KMS-11 (cell line): ENCODE measurements around the gene KLHL26.

Experiments used
- H2AFZ ChIP-seq: fragments of 200-600 bp; sonication (generic); 2 replicates; pipeline ENCODE4 v1.6.1; 2016; ENCODE audit warnings: antibody characterized with exemption, mixed run types, low read depth
- H3K27ac ChIP-seq: fragments of 200-600 bp; sonication (generic); 2 replicates; pipeline ENCODE4 v1.6.1; 2016; ENCODE audit warnings: mild to moderate bottlenecking, mixed run types
- H3K27me3 ChIP-seq: fragments of 200-600 bp; sonication (generic); 2 replicates; pipeline ENCODE4 v1.6.1; 2017; ENCODE audit warnings: mild to moderate bottlenecking, low read depth, mixed run types, moderate library complexity; ENCODE audit not compliant: insufficient read depth
- H3K36me3 ChIP-seq: fragments of 200-600 bp; sonication (generic); 2 replicates; pipeline ENCODE4 v1.6.1; 2017; ENCODE audit warnings: mild to moderate bottlenecking, mixed run types; ENCODE audit not compliant: insufficient read depth
- H3K4me1 ChIP-seq: fragments of 200-600 bp; sonication (generic); 2 replicates; pipeline ENCODE4 v1.6.1; 2016; ENCODE audit warnings: mild to moderate bottlenecking, low read depth, mixed run types; ENCODE audit not compliant: poor library complexity, severe bottlenecking
- H3K4me2 ChIP-seq: fragments of 200-600 bp; sonication (generic); 2 replicates; pipeline ENCODE4 v1.7.0; 2016; ENCODE audit warnings: mild to moderate bottlenecking, mixed run types
- H3K4me3 ChIP-seq: fragments of 200-600 bp; sonication (generic); IDR thresholded peaks from 2 replicates; pipeline ENCODE4 v1.6.1; 2017; ENCODE audit warnings: low read depth, low read length, mixed read lengths; ENCODE audit not compliant: insufficient read depth
- H3K79me2 ChIP-seq: fragments of 200-600 bp; sonication (generic); 2 replicates; pipeline ENCODE4 v1.6.1; 2016; ENCODE audit warnings: low read depth, mixed run types; ENCODE audit not compliant: insufficient read depth
- H3K9ac ChIP-seq: fragments of 200-600 bp; sonication (generic); 2 replicates; pipeline ENCODE4 v1.6.1; 2016; ENCODE audit warnings: mild to moderate bottlenecking, mixed run types
- H4K20me1 ChIP-seq: fragments of 200-600 bp; sonication (generic); 2 replicates; pipeline ENCODE4 v1.6.1; 2016; ENCODE audit warnings: mild to moderate bottlenecking, mixed run types; ENCODE audit not compliant: insufficient read depth
- TF ChIP-seq, protein P1 (sequence below): fragments of 200-600 bp; sonication (generic); conservative IDR thresholded peaks from 2 replicates; pipeline ENCODE4 v1.6.1; 2017; ENCODE audit warnings: low read depth, mild to moderate bottlenecking, antibody characterized with exemption, low read length, moderate library complexity, mixed read lengths

KLHL26 gene

DNA sequence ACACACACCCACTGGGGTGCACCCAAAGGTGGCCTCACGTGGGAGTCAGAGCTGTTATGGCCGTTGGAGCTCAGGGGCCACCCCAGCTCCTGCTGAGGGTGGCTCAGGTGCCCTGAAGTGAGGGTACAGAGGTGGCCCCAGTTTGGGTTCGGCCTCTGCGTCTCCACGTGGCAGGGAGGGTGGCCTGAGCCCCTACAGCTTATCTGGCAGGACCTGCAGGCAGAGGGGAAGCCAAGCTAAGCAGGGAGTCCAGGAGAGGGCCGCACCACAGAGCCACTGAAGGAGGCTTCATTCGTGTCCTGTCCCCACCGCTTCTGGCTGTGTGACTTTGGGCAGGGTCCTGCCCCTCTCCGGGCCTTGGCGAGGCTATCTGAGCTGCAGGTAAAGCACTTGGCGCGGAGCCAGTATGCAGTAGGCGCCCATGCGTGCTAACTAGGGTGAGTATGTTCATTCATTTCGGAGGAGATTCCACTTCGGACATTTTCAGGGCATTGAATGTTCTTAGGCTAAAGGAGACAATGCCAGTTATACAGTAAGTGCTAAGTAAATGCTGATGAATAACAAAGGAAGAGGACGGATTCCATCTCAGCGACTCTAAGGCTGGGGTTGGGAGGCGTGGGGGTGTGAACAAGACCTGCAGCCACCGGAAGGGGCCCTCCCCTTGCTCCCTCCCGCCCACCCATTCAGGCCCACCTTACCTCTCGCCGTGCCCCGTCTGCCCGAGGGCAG lies 43.3 kb upstream of the KLHL26 start:
- no peak overlapping the region for H3K4me3 ChIP-seq
- TF ChIP-seq, protein P1, sequence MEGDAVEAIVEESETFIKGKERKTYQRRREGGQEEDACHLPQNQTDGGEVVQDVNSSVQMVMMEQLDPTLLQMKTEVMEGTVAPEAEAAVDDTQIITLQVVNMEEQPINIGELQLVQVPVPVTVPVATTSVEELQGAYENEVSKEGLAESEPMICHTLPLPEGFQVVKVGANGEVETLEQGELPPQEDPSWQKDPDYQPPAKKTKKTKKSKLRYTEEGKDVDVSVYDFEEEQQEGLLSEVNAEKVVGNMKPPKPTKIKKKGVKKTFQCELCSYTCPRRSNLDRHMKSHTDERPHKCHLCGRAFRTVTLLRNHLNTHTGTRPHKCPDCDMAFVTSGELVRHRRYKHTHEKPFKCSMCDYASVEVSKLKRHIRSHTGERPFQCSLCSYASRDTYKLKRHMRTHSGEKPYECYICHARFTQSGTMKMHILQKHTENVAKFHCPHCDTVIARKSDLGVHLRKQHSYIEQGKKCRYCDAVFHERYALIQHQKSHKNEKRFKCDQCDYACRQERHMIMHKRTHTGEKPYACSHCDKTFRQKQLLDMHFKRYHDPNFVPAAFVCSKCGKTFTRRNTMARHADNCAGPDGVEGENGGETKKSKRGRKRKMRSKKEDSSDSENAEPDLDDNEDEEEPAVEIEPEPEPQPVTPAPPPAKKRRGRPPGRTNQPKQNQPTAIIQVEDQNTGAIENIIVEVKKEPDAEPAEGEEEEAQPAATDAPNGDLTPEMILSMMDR: no peak

DNA sequence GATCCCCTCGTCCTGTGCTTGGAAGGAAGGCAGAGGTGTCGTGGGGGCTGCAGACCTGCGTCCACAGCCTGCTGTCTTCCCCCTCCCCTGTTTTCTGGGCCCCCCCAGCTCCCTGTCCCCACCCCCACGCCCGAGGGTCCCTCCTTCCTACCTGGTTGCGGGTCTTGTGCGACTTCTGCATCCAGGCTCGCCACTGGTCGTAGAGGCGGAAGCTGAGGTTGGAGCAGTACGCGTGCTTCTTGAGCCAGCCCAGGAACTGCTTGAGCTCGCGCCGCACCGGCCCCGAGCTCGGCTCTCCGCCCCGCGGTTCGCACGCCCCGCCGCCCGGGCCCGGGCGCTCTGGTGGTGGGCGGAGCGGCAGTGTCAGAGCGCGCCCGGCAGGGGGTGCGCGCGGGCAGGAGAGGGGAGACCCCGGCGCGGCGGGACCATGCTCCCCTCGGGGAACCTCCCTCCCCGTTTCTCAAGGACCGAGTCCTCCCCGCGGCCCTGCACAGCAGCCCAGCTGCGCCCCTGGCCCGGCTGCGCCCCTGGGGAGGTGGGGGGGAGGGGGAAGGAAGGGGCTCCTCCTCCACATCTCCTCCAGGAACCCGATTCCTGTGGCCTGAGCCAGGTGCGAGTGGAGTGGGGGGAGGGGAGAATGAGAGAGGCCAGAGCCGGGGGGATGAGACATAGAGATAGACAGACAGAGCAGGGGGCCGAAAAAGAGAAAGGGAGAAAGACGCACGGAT lies 42.6 kb upstream of the KLHL26 start:
- Histone ChIP-seq H3K4me2 (peak overlapping the region; percentile 89; the same call in 1 of the 2 replicates), H3K27me3 (peaks cover 21% of the 10 kb centered on the region; the same call in 1 of the 2 replicates), H3K79me2 (peaks cover 10% of the 10 kb centered on the region), H2AFZ (peak overlapping the region; percentile 54), H3K4me1 (peaks cover 11% of the 10 kb centered on the region), H4K20me1 (no peaks in the 10 kb centered on the region), H3K9ac (peak overlapping the region; percentile 42; the same call in 1 of the 2 replicates), H3K4me3 (no peak overlapping the region), H3K36me3 (no peaks in the 10 kb centered on the region), H3K27ac (no peak overlapping the region)
- TF ChIP-seq, protein P1: peak; percentile 75

More for the DNA sequence above, 43.3 kb upstream of the KLHL26 start:
- H3K27ac ChIP-seq: no peak overlapping the region
- H3K4me2 ChIP-seq: no peak overlapping the region
- H2AFZ ChIP-seq: no peak overlapping the region
- H3K9ac ChIP-seq: no peak overlapping the region
- peaks cover 10% of the 10 kb centered on the region for H3K79me2 ChIP-seq
- H3K4me1 ChIP-seq: peaks cover 11% of the 10 kb centered on the region
- no peaks in the 10 kb centered on the region for H4K20me1 ChIP-seq
- H3K36me3 ChIP-seq: no peaks in the 10 kb centered on the region
- H3K27me3 ChIP-seq: peaks cover 18% of the 10 kb centered on the region; the same call in 1 of the 2 replicates

GRCh38 chr19:18594824-18595373 lies 41.9 kb upstream of the KLHL26 start:
- TF ChIP-seq, protein P1: no peak
- Histone ChIP-seq H3K27ac (no peak overlapping the region), H3K9ac (peak overlapping the region; percentile 42; the same call in 1 of the 2 replicates), H3K36me3 (no peaks in the 10 kb centered on the region), H2AFZ (peak overlapping the region; percentile 54; the same call in 1 of the 2 replicates), H3K4me2 (peak overlapping the region; percentile 89; the same call in 1 of the 2 replicates), H3K27me3 (peaks cover 26% of the 10 kb centered on the region; the same call in 1 of the 2 replicates), H3K79me2 (peaks cover 8% of the 10 kb centered on the region), H4K20me1 (no peaks in the 10 kb centered on the region), H3K4me3 (no peak overlapping the region), H3K4me1 (peaks cover 8% of the 10 kb centered on the region)

GRCh38 chr19:18595475-18595874 lies 41.4 kb upstream of the KLHL26 start:
- H3K36me3 ChIP-seq: no peaks in the 10 kb centered on the region
- peaks cover 2% of the 10 kb centered on the region for H3K79me2 ChIP-seq
- H3K27ac ChIP-seq: no peak overlapping the region
- no peak overlapping the region for H2AFZ ChIP-seq
- TF ChIP-seq, protein P1: no peak
- peaks cover 6% of the 10 kb centered on the region for H3K4me1 ChIP-seq
- H3K4me3 ChIP-seq: no peak overlapping the region
- no peaks in the 10 kb centered on the region for H4K20me1 ChIP-seq
- H3K4me2 ChIP-seq: no peak overlapping the region
- no peak overlapping the region for H3K9ac ChIP-seq
- peaks cover 30% of the 10 kb centered on the region; the same call in 1 of the 2 replicates for H3K27me3 ChIP-seq
